ENCODE results near the gene CIAO1. TPM values are rescaled to one million over a fixed set of nuclear protein-coding genes. Genes with fewer than 3 reads are reported as not detected.
A peak's percentile ranks its signal among the peaks of the same experiment; 100 is the strongest.

The CIAO1 gene
- total RNA-seq, 2 experiments from 2014 or later = 64.9 to 65.9 TPM

DNA sequence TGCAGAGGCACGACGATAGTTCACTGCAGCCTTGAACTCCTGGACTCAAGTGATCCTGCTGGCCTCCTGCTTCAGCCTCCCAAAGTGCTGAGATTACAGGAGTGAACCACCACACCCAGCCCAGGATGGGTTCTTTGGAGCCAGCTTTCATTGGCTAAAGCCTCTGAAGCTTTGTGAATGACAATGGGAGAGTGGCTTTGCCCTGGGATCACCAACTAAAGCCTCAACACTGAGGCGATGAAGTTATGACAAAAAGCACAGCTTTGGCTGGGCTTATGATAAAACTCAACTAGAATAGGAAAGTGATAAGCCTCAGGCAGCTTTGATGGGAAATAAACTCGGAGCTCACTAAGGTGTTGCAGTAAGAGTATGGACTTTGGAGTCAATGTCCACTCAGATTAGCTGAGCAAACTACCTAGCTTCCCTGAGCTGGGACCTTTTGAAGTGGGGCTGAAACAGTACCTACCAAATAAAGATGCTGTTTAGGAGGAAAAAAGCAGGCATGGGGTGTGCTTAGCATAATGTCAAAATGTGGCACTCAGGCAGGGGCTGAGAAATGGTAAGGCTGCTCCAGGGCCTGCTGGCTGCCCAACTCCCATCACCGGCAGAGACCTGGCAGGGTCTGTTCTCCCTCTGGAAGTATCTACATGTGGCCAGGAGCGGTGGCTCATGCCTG, 4.6 kb upstream of the CIAO1 start:
- H3K4me1 Mint-ChIP-seq (ENCODE audit: low read depth) = peaks cover 71% of the 10 kb centered on the region

DNA sequence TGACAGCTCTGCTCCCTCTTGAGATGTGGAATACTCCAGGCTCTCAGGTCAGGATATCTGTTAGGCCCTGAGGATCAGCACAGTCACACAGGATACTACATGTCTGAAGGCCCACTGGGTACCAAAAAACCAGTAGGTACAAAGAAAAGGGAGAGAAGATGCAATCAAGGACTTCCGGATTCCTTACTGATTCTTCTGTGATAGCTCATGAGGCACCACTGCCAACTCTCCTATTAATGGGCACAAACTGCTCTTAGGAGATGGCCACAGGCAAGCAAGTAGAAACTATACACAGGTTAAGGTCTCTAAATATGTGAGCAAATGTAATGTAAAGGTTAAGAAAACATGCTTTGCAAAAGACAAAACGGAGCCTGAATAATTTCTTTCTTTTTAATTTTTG, 3.7 kb upstream of the CIAO1 start:
- ChIA-PET POLR2A (no interaction called here), CTCF (interaction anchor here (1.5 to 3.2 kb wide), 4 partner anchors 16 to 270 kb away, joined by 5 to 11 read pairs (median 6); partner anchors contain the start of gene ASTL)
- DNase-seq (no peak), ATAC-seq (no peak)
- Mint-ChIP-seq H3K4me3 (no peak overlapping the region), H3K4me1 (ENCODE audit: low read depth) (peaks cover 69% of the 10 kb centered on the region), H3K36me3 (ENCODE audit: low read depth) (peaks cover 40% of the 10 kb centered on the region), H3K27ac (peak overlapping the region; percentile 43), H3K9me3 (ENCODE audit: insufficient read depth) (no peaks in the 10 kb centered on the region), H3K27me3 (ENCODE audit: low read depth) (no peaks in the 10 kb centered on the region)

More for the DNA sequence above, 4.6 kb upstream of the CIAO1 start:
- Mint-ChIP-seq H3K27ac (peak overlapping the region; percentile 39), H3K4me3 (no peak overlapping the region), H3K36me3 (ENCODE audit: low read depth) (peaks cover 41% of the 10 kb centered on the region), H3K27me3 (ENCODE audit: low read depth) (no peaks in the 10 kb centered on the region), H3K9me3 (ENCODE audit: insufficient read depth) (no peaks in the 10 kb centered on the region)
- ChIA-PET CTCF (interaction anchor here (0.7 to 3.2 kb wide), 9 partner anchors 16 to 269 kb away, joined by 3 to 17 read pairs (median 6); partner anchors contain the start of genes ASTL and STARD7), POLR2A (interaction anchor here (0.6 to 1.7 kb wide), 6 partner anchors 19 to 77 kb away, joined by 3 to 9 read pairs (median 4); partner anchors contain the start of genes ITPRIPL1 and STARD7)
- ATAC-seq (no peak), DNase-seq (no peak)

DNA sequence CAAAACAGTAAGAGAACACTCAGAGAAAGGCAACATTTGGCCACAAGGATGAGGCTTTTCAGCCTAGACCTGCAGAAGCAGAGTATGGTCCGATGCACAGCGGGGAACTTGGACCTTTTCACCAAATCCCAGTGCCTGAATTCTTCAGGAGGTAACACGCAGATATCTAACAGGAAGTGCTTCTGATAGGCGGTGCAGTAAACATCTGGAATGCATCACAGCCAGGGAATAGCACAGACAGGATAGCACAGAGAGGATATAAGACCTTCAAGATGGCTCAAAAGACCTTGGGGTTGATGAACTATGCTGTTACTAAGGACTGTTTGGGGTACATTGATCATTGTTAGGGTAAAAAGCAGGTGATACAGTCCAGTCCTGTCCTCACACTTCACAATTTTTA, 1.9 kb upstream of the CIAO1 start:
- CTCF ChIA-PET = interaction anchor here (0.7 to 4.7 kb wide), 19 partner anchors 9 to 272 kb away, joined by 3 to 34 read pairs (median 5); partner anchors contain the start of genes ANKRD36C, ASTL and STARD7
- ATAC-seq (no peak), DNase-seq (no peak)
- Mint-ChIP-seq H3K9me3 (ENCODE audit: insufficient read depth) (no peaks in the 10 kb centered on the region), H3K4me1 (ENCODE audit: low read depth) (peaks cover 67% of the 10 kb centered on the region), H3K36me3 (ENCODE audit: low read depth) (peaks cover 47% of the 10 kb centered on the region), H3K27ac (peak overlapping the region; percentile 18), H3K27me3 (ENCODE audit: low read depth) (no peaks in the 10 kb centered on the region), H3K4me3 (peak overlapping the region; percentile 97)
- POLR2A ChIA-PET = interaction anchor here (0.6 to 1.5 kb wide), 4 partner anchors 56 to 1433 kb away, joined by 3 to 7 read pairs (median 3); partner anchors contain the start of gene STARD7

DNA sequence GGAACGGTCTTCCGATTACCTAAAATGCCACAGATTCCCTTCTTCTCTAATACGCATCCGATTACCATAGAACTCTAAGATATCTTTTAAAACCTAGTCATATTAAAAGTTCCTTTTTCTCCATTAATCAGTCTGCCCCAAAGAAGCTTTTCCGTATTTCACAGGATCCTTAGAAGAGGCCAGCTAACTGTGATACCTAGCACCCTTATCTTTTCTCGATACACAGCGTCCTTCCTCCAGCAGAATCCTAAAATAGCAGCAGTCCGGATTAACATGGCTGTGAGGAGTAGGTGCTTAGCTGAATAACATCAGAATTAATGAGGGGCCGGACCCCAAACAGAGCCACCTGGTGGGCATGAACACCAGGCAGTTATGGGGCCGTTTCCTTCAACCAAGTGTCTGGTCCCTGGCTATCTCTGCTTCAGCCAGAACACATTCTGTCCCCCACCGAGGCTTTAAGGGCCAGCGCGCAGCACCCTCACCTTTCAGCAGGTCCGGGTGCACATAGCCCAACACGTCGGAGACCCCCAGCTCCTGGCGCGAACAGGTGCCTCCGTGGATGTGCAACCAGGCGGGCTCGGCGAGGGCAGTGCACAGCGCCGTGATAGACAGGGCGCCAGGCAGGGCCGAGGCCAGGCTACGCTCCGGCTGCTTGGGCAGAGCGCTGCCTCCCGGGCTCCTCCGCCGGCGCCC, 1.2 kb upstream of the CIAO1 start:
- POLR2A ChIA-PET = interaction anchor here (0.6 to 1.5 kb wide), 4 partner anchors 57 to 1432 kb away, joined by 3 to 7 read pairs (median 3); partner anchors contain the start of gene STARD7
- H3K36me3 Mint-ChIP-seq (ENCODE audit: low read depth) = peaks cover 45% of the 10 kb centered on the region
- peak overlapping the region; percentile 97 for H3K4me3 Mint-ChIP-seq
- DNase-seq = peak; percentile 64
- H3K27ac Mint-ChIP-seq = peak overlapping the region; percentile 79
- CTCF ChIA-PET = interaction anchor here (0.7 to 4.7 kb wide), 17 partner anchors 10 to 272 kb away, joined by 3 to 34 read pairs (median 5); partner anchors contain the start of genes ANKRD36C and STARD7
- peak; percentile 14 for ATAC-seq
- H3K27me3 Mint-ChIP-seq (ENCODE audit: low read depth) = no peaks in the 10 kb centered on the region
- H3K9me3 Mint-ChIP-seq (ENCODE audit: insufficient read depth) = no peaks in the 10 kb centered on the region
- H3K4me1 Mint-ChIP-seq (ENCODE audit: low read depth) = peaks cover 61% of the 10 kb centered on the region

DNA sequence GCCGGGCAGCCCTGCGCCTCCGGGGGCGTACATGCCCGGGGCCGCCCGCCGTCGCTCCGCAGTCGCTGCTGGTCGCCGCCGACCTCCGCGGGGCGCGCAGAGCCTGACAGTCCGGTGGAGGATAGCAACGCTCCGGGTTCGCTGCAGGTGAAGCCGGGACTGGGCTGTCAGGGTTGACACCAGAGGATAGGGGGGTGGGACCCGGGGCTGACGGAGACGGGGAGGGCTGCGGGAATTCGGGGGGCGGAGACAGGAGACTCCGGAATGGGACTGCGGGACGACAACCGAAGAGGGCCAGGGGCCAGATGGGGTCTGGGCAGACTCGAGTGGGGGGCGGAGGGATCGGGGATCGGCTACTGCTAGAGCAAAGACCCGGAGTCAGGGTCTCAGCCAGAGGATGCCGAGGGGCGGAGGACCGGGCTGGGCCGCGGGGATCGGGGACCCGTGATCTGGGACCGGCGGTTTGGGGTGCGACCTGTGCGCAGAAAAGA, 631 bp upstream of the CIAO1 start:
- POLR2A ChIA-PET = interaction anchor here (1.5 kb wide), 2 partner anchors 57 to 101 kb away, joined by 4 to 7 read pairs; partner anchors contain the start of gene STARD7

DNA sequence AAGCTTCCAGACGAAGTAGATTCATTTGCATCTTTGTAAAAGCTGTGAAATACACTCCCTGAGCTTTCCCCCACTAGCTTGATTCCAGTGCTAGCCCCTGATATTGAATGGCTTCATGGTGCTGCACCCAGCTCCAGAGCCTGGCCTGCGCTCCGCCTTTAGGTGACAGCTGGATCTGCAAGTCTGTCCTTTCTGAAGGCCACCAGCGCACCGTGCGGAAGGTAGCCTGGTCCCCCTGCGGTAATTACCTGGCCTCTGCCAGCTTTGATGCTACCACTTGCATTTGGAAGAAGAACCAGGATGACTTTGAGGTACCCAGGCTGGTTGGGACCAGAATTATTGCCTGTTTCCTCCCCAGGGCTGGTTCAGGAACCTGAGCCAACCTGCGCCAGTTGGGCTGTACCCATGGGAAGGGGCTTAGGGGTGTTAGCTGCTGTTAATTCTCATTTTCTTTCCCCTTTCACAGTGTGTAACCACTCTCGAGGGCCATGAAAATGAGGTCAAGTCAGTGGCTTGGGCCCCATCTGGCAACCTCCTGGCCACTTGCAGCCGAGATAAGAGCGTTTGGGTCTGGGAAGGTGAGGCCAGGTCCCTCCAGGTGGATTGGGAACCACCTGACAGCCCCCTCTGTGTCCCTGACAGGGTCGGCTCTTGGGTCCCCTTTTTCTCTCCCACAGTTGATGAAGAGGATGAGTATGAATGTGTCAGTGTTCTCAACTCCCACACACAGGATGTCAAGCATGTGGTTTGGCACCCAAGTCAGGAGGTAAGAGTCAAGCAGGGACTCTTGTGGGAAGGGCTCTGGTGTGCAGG, 1.3 kb downstream of the CIAO1 start:
- H3K27me3 Mint-ChIP-seq (ENCODE audit: low read depth) = no peaks in the 10 kb centered on the region
- H3K4me1 Mint-ChIP-seq (ENCODE audit: low read depth) = peaks cover 42% of the 10 kb centered on the region
- H3K9me3 Mint-ChIP-seq (ENCODE audit: insufficient read depth) = no peaks in the 10 kb centered on the region
- CTCF ChIA-PET = interaction anchor here (0.6 to 4.7 kb wide), 24 partner anchors 10 to 275 kb away, joined by 3 to 34 read pairs (median 5); partner anchors contain the start of genes ADRA2B, ASTL and STARD7
- no peak for ATAC-seq
- POLR2A ChIA-PET = interaction anchor here (0.8 to 1.7 kb wide), 3 partner anchors 25 to 103 kb away, joined by 3 to 17 read pairs (median 4); partner anchors contain the start of gene STARD7
- H3K4me3 Mint-ChIP-seq = peak overlapping the region; percentile 97
- peaks cover 43% of the 10 kb centered on the region for H3K36me3 Mint-ChIP-seq (ENCODE audit: low read depth)
- H3K27ac Mint-ChIP-seq = peak overlapping the region; percentile 83
- peak; percentile 73 for DNase-seq

More for the DNA sequence above, 631 bp upstream of the CIAO1 start:
- Mint-ChIP-seq H3K4me1 (ENCODE audit: low read depth) (peaks cover 58% of the 10 kb centered on the region), H3K27me3 (ENCODE audit: low read depth) (no peaks in the 10 kb centered on the region), H3K4me3 (peak overlapping the region; percentile 97), H3K36me3 (ENCODE audit: low read depth) (peaks cover 47% of the 10 kb centered on the region), H3K27ac (peak overlapping the region; percentile 91), H3K9me3 (ENCODE audit: insufficient read depth) (no peaks in the 10 kb centered on the region)
- ATAC-seq = peak; percentile 14
- peak; percentile 54 for DNase-seq
- CTCF ChIA-PET = interaction anchor here (1.0 to 4.7 kb wide), 13 partner anchors 10 to 273 kb away, joined by 3 to 34 read pairs (median 5); partner anchors contain the start of genes ANKRD36C and STARD7

DNA sequence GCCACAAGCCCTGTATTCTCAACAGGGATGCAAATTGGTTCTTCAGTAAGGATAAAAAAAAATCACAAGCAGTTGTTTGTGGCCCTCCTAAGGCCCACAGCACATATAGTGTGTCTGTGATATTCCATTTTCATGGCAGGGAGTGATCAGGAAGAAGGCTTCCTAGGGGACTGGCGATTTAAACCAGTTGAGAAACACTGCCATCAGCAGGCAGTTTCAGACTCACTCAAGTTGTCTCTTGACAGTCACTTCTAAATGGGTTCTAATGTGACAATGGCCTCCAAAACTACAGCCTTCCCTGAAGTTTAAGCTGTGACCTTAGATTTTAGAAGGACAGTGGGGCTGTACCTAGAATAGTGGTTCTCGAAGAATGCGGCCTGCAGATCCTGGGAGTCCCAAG, 6.0 kb downstream of the CIAO1 start:
- DNase-seq (no peak), ATAC-seq (no peak)
- Mint-ChIP-seq H3K36me3 (ENCODE audit: low read depth) (peaks cover 66% of the 10 kb centered on the region), H3K27me3 (ENCODE audit: low read depth) (no peaks in the 10 kb centered on the region), H3K4me3 (no peak overlapping the region), H3K4me1 (ENCODE audit: low read depth) (peaks cover 19% of the 10 kb centered on the region), H3K9me3 (ENCODE audit: insufficient read depth) (no peaks in the 10 kb centered on the region), H3K27ac (no peak overlapping the region)
- ChIA-PET CTCF (no interaction called here), POLR2A (no interaction called here)

DNA sequence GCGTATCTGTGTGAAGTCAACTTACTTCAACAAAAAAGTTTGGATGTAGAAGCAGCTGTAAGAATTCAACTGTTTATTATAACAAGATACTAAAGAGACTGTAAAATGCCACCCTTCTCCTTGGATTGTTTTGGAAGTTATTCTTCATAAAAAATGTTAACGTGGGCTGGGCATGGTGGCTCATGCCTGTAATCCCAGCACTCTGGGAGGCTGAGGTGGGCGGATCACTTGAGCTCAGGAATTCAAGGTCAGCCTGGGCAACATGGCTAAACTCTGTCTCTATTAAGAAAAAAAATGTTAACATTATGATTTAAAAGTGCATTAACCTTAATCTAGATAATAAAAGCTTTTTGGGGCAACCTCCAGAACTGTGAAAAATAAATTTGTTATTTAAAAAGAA, 7.7 kb downstream of the CIAO1 start:
- H3K36me3 Mint-ChIP-seq (ENCODE audit: low read depth) = peaks cover 67% of the 10 kb centered on the region
- no peaks in the 10 kb centered on the region for H3K9me3 Mint-ChIP-seq (ENCODE audit: insufficient read depth)
- H3K4me3 Mint-ChIP-seq = no peak overlapping the region
- DNase-seq (no peak), ATAC-seq (no peak)
- ChIA-PET POLR2A (no interaction called here), CTCF (interaction anchor here (1.0 kb wide), 1 partner anchor 281 kb away, joined by 5 read pairs; no protein-coding TSS in a partner anchor)
- no peak overlapping the region for H3K27ac Mint-ChIP-seq
- H3K27me3 Mint-ChIP-seq (ENCODE audit: low read depth) = no peaks in the 10 kb centered on the region
- peaks cover 5% of the 10 kb centered on the region for H3K4me1 Mint-ChIP-seq (ENCODE audit: low read depth)

DNA sequence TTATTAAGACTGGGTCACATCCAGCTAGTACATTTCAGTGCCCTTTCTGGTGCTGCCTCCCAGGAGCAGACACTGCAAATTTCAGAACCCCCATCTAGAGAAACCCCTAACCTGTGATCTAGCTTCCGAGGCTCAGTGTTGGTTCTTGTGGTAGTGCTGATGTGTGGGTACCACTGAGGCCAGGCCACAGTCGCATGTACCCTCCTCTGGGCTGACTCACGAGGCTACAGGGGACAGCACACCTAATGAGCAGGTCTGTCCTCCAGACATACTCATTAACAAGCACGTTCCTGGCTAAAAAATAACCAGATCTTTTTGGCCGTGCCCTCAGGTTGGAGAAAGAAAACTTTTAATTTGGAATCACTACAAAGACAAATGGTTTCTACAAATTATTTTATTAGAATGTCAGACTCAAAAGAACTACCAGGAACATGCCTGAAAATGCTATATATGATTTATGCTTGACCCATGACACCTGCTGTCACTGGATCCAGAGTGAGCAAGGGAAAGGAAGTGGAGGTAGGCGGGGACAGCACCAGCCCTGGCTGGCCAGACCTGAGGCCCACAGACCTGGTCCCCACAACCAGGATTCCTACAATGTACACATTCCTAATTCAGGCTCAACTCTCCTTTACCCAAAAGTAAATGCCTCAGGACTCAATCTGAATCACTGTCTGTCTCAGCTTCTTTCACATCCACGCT, 8.5 kb downstream of the CIAO1 start:
- peak overlapping the region; percentile 50 for H3K27ac Mint-ChIP-seq
- H3K36me3 Mint-ChIP-seq (ENCODE audit: low read depth) = peaks cover 71% of the 10 kb centered on the region
- H3K4me1 Mint-ChIP-seq (ENCODE audit: low read depth) = peaks cover 3% of the 10 kb centered on the region
- ATAC-seq (no peak), DNase-seq (no peak)
- H3K9me3 Mint-ChIP-seq (ENCODE audit: insufficient read depth) = no peaks in the 10 kb centered on the region
- POLR2A ChIA-PET = no interaction called here
- no peaks in the 10 kb centered on the region for H3K27me3 Mint-ChIP-seq (ENCODE audit: low read depth)
- CTCF ChIA-PET = interaction anchor here (1.0 to 1.4 kb wide), 2 partner anchors 27 to 282 kb away, joined by 3 to 5 read pairs; no protein-coding TSS in a partner anchor
- H3K4me3 Mint-ChIP-seq = no peak overlapping the region

DNA sequence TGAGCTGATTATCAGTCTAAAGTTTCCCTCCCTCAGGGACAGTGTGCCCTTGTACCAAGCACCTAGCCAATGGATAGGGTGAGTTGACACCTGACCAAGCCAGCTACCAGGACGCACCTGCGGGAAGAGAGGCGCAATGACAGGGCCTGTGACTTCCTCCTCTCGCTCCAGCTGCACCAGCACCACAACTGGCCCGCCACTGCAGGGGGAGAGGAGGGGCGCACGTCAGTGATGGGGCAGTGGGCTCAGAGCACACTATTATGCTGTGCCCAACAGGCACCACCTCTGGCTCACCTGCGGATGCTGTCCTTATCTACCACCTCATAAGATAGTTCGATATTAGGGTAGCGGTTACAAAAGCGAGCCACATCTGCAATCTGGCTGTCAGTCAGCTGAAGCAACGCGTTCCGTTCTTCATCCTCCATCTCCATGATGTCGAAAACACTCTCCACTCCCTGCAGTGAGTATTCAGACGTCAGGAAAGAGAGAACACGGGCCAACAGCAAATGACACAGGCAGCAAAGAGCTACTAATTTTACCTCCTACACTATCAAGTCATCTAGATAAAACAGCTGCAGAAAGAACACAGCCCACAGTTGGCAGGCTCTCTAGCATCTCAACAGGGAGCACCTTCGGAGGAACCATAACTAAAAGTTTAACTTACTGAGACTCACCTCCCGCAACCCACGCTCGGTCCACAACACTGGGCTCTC, 10.9 kb downstream of the CIAO1 start:
- Mint-ChIP-seq H3K4me3 (no peak overlapping the region), H3K9me3 (ENCODE audit: insufficient read depth) (no peaks in the 10 kb centered on the region), H3K36me3 (ENCODE audit: low read depth) (peaks cover 78% of the 10 kb centered on the region), H3K27me3 (ENCODE audit: low read depth) (no peaks in the 10 kb centered on the region), H3K4me1 (ENCODE audit: low read depth) (no peaks in the 10 kb centered on the region), H3K27ac (no peak overlapping the region)
- DNase-seq = no peak
- no peak for ATAC-seq
- ChIA-PET POLR2A (interaction anchor here (0.7 kb wide), 1 partner anchor 12 kb away, joined by 3 read pairs; no protein-coding TSS in a partner anchor), CTCF (interaction anchor here (1.1 to 1.7 kb wide), 2 partner anchors 10 to 277 kb away, joined by 3 to 6 read pairs; no protein-coding TSS in a partner anchor)
